Mesothelial cell of epicardium (in vitro differentiated cells): ENCODE results near the gene CSNK1D. TPM values are rescaled to one million over a fixed set of nuclear protein-coding genes. Genes with fewer than 3 reads are reported as not detected.

Experiments used
- DNase-seq, 2 experiments: peaks; one replicate each; pipeline ENCODE4 v3.0.0; 2021; ENCODE audit warnings: low spot score in 2 of 2; ENCODE audit not compliant: unreplicated experiment in 2 of 2
- H3K27ac Mint-ChIP-seq: 2 replicates; pipeline ENCODE4 v1.8.0; 2021; ENCODE audit warnings: mixed read lengths
- H3K27me3 Mint-ChIP-seq: 2 replicates; pipeline ENCODE4 v1.8.0; 2021; ENCODE audit warnings: low read depth, mixed read lengths
- H3K36me3 Mint-ChIP-seq: 2 replicates; pipeline ENCODE4 v1.8.0; 2021; ENCODE audit warnings: mixed read lengths
- H3K4me1 Mint-ChIP-seq: 2 replicates; pipeline ENCODE4 v1.8.0; 2021; ENCODE audit warnings: mixed read lengths
- H3K4me3 Mint-ChIP-seq: 2 replicates; pipeline ENCODE4 v1.8.0; 2021; ENCODE audit warnings: mild to moderate bottlenecking, moderate library complexity, mixed read lengths
- H3K9me3 Mint-ChIP-seq: 2 replicates; pipeline ENCODE4 v1.8.0; 2021; ENCODE audit warnings: mixed read lengths
- total RNA-seq: library from RNA; stranded (reverse); gene quantifications from 3 replicates; pipeline ENCODE4 v1.2.1, GENCODE V29; 2021
- TF ChIP-seq, protein P1 (sequence below): fragments of 200-600 bp; sonication (generic); IDR thresholded peaks from one replicate; pipeline ENCODE4 v1.5.0; 2021; ENCODE audit warnings: antibody characterized with exemption; ENCODE audit not compliant: unreplicated experiment

The CSNK1D gene
- total RNA-seq, 1 donor from 2014 or later = 204 TPM

GRCh38 chr17:82219753-82220709 is 53.5 kb downstream of the CSNK1D start:
- TF ChIP-seq, protein P1, sequence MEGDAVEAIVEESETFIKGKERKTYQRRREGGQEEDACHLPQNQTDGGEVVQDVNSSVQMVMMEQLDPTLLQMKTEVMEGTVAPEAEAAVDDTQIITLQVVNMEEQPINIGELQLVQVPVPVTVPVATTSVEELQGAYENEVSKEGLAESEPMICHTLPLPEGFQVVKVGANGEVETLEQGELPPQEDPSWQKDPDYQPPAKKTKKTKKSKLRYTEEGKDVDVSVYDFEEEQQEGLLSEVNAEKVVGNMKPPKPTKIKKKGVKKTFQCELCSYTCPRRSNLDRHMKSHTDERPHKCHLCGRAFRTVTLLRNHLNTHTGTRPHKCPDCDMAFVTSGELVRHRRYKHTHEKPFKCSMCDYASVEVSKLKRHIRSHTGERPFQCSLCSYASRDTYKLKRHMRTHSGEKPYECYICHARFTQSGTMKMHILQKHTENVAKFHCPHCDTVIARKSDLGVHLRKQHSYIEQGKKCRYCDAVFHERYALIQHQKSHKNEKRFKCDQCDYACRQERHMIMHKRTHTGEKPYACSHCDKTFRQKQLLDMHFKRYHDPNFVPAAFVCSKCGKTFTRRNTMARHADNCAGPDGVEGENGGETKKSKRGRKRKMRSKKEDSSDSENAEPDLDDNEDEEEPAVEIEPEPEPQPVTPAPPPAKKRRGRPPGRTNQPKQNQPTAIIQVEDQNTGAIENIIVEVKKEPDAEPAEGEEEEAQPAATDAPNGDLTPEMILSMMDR = no peak
- DNase-seq = no peak
- Mint-ChIP-seq H3K27me3 (peaks cover 3% of the 10 kb centered on the region), H3K9me3 (no peaks in the 10 kb centered on the region), H3K27ac (no peak overlapping the region), H3K36me3 (no peaks in the 10 kb centered on the region), H3K4me3 (no peak overlapping the region), H3K4me1 (no peaks in the 10 kb centered on the region)

- no peak overlapping the region for H3K27ac Mint-ChIP-seq
- H3K27me3 Mint-ChIP-seq = peaks cover 3% of the 10 kb centered on the region
- TF ChIP-seq, protein P1 = no peak
- no peak for DNase-seq
- peaks cover 2% of the 10 kb centered on the region for H3K4me1 Mint-ChIP-seq
- no peaks in the 10 kb centered on the region for H3K36me3 Mint-ChIP-seq
- no peak overlapping the region for H3K4me3 Mint-ChIP-seq
- no peaks in the 10 kb centered on the region for H3K9me3 Mint-ChIP-seq
Measured at GRCh38 chr17:82219083-82219482, 54.4 kb downstream of the CSNK1D start.

- no peak for DNase-seq
- H3K4me1 Mint-ChIP-seq = peaks cover 4% of the 10 kb centered on the region
Measured at GRCh38 chr17:82218349-82219075, 55.0 kb downstream of the CSNK1D start.

GRCh38 chr17:82217530-82218204 is 55.8 kb downstream of the CSNK1D start:
- Mint-ChIP-seq H3K4me1 (peaks cover 6% of the 10 kb centered on the region), H3K9me3 (no peaks in the 10 kb centered on the region), H3K27ac (no peak overlapping the region), H3K27me3 (peaks cover 3% of the 10 kb centered on the region), H3K36me3 (no peaks in the 10 kb centered on the region), H3K4me3 (no peak overlapping the region)
- TF ChIP-seq, protein P1 = no peak
- no peak for DNase-seq

More at GRCh38 chr17:82218349-82219075, 55.0 kb downstream of the CSNK1D start:
- Mint-ChIP-seq H3K27me3 (peaks cover 3% of the 10 kb centered on the region), H3K9me3 (no peaks in the 10 kb centered on the region), H3K4me3 (no peak overlapping the region), H3K36me3 (no peaks in the 10 kb centered on the region), H3K27ac (no peak overlapping the region)
- TF ChIP-seq, protein P1 = no peak

DNA sequence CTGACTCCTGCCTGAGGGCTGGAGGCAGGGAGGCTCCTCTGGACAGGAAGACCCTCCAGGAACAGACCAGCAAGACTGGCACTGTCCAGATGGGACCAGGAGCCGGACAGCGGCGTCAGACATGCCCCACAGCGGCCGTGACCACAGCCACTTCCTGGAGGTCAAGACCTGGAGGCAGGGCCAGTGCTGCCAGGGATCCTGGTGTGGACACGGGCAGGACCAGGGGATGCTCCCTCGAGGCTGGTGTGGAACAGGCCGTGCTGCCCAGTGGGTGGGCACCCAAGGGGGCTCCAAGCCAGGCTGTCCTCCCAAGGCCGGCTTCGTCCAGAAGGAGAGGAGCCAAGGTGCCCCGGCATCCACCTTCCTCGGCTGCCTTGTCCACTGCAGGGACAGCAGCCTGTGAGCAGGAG is 56.4 kb downstream of the CSNK1D start:
- TF ChIP-seq, protein P1 = no peak
- H3K36me3 Mint-ChIP-seq = no peaks in the 10 kb centered on the region
- no peak overlapping the region for H3K4me3 Mint-ChIP-seq
- DNase-seq = no peak
- H3K4me1 Mint-ChIP-seq = peaks cover 6% of the 10 kb centered on the region
- H3K27me3 Mint-ChIP-seq = peaks cover 3% of the 10 kb centered on the region
- H3K9me3 Mint-ChIP-seq = no peaks in the 10 kb centered on the region
- no peak overlapping the region for H3K27ac Mint-ChIP-seq
